Endothelial cell of umbilical vein (primary cell): Measurements from ENCODE around the gene FAM209B. TPM values are rescaled to one million over a fixed set of nuclear protein-coding genes. Genes with fewer than 3 reads are reported as not detected.

Experiments used
- BruUV-seq: library from RNA; stranded (reverse); fragments of 400-500 nt; replicated peaks from 2 replicates; lab custom pipeline; 2021; lab: Mats Ljungman, UMichigan
- CTCF ChIA-PET: fragments of 300-600, 350-600 bp; sonication (Branson Sonifier 250); formaldehyde crosslinking; loops from one replicate; lab custom pipeline; 2021; ENCODE audit warnings: antibody characterized with exemption, inconsistent platforms; lab: Charles Lee
- POLR2A ChIA-PET: fragments of 300-600, 350-600 bp; sonication (Branson Sonifier 250); formaldehyde crosslinking; loops from one replicate; lab custom pipeline; 2021; ENCODE audit warnings: antibody characterized with exemption, inconsistent platforms; lab: Charles Lee
- DNase-seq: peaks from one replicate; pipeline ENCODE4 v3.0.0-alpha.2; 2011; ENCODE audit warnings: low read depth, low spot score
- FAIRE-seq: peaks from 2 replicates; lab custom pipeline; 2011; peaks lifted over from hg19 to GRCh38; lab: Jason Lieb, UNC
- H2AFZ ChIP-seq: 2 replicates; pipeline ENCODE4 v1.6.0; 2012; ENCODE audit warnings: low read depth, low read length, control low read depth, inconsistent platforms
- H3K27ac ChIP-seq: 2 replicates; pipeline ENCODE4 v1.5.1; 2011; ENCODE audit warnings: low read depth, mild to moderate bottlenecking, control low read depth, low read length, moderate library complexity; ENCODE audit not compliant: insufficient read depth
- H3K27me3 ChIP-seq, 2 experiments: 2 replicates each; pipeline versions ENCODE4 v1.6.0 to v1.6.1; 2011; ENCODE audit warnings: low read length in 2 of 2, mixed read lengths in 1 of 2; ENCODE audit not compliant: control insufficient read depth in 2 of 2, insufficient read depth in 2 of 2
- H3K36me3 ChIP-seq, 2 experiments: 2 replicates in 1 of 2; 3 replicates in 1 of 2; pipeline ENCODE4 v1.5.1; 2011; ENCODE audit warnings: low read length in 2 of 2, mild to moderate bottlenecking in 1 of 2, moderate library complexity in 1 of 2; ENCODE audit not compliant: control insufficient read depth in 2 of 2, insufficient read depth in 2 of 2; ENCODE audit errors: extremely low read depth in 1 of 2
- H3K4me1 ChIP-seq: 3 replicates; pipeline ENCODE4 v1.5.1; 2011; ENCODE audit warnings: mild to moderate bottlenecking, low read length; ENCODE audit not compliant: control insufficient read depth, insufficient read depth; ENCODE audit errors: extremely low read depth
- H3K4me2 ChIP-seq: 2 replicates; pipeline ENCODE4 v1.6.1; 2011; ENCODE audit warnings: low read length, control low read depth, mixed read lengths; ENCODE audit not compliant: insufficient read depth
- H3K4me3 ChIP-seq, 3 experiments: fragments of 200-600 bp in 1 of 3; sonication (generic), shearing (Covaris generic) in 1 of 3; replicated peaks in 1 of 3; 2 replicates each; pipeline ENCODE4 v1.5.1; 2011 to 2016; ENCODE audit warnings: control low read depth in 3 of 3, low read length in 3 of 3, mild to moderate bottlenecking in 2 of 3, inconsistent platforms in 1 of 3, low read depth in 1 of 3, moderate library complexity in 1 of 3; ENCODE audit not compliant: insufficient read depth in 1 of 3
- H3K79me2 ChIP-seq: 2 replicates; pipeline ENCODE4 v1.6.0; 2012; ENCODE audit warnings: low read length, inconsistent platforms; ENCODE audit not compliant: control insufficient read depth, insufficient read depth
- H3K9ac ChIP-seq: replicated peaks from 2 replicates; pipeline ENCODE3; 2011; ENCODE audit warnings: low read length, control low read depth; ENCODE audit not compliant: insufficient read depth; ENCODE audit errors: extremely low read depth
- H3K9me1 ChIP-seq: replicated peaks from 3 replicates; pipeline ENCODE4 v1.6.0; 2011; ENCODE audit warnings: mild to moderate bottlenecking, low read length; ENCODE audit not compliant: control insufficient read depth, insufficient read depth; ENCODE audit errors: extremely low read depth
- H3K9me3 ChIP-seq: replicated peaks from 2 replicates; pipeline ENCODE4 v1.5.1; 2012; ENCODE audit warnings: low read length, inconsistent platforms; ENCODE audit not compliant: control insufficient read depth, insufficient read depth
- H4K20me1 ChIP-seq: replicated peaks from 2 replicates; pipeline ENCODE3; 2011; ENCODE audit warnings: mild to moderate bottlenecking, low read length; ENCODE audit not compliant: control insufficient read depth, insufficient read depth; ENCODE audit errors: extremely low read depth
- CTCF ChIP-seq, 2 donors: IDR thresholded peaks; 1 replicate in 1 of 2; 2 replicates in 1 of 2; pipeline ENCODE4 v1.5.1; 2011; ENCODE audit warnings: low read length in 2 of 2, mild to moderate bottlenecking in 2 of 2, moderate library complexity in 2 of 2, control low read depth in 1 of 2, inconsistent platforms in 1 of 2, low read depth in 1 of 2; ENCODE audit not compliant: insufficient read depth in 1 of 2; ENCODE audit errors: extremely low read depth in 1 of 2
- EZH2 ChIP-seq: IDR thresholded peaks from 2 replicates; pipeline ENCODE4 v1.6.1; 2012; ENCODE audit warnings: borderline replicate concordance, low read depth, mild to moderate bottlenecking, moderate library complexity, low read length, inconsistent platforms; ENCODE audit not compliant: severe bottlenecking
- FOS ChIP-seq: IDR thresholded peaks from 2 replicates; pipeline ENCODE4 v1.6.1; 2011; ENCODE audit warnings: mild to moderate bottlenecking, low read length, moderate library complexity, borderline replicate concordance; ENCODE audit not compliant: insufficient read depth
- GATA2 ChIP-seq: IDR thresholded peaks from 2 replicates; pipeline ENCODE4 v1.7.0; 2011; ENCODE audit warnings: low read depth, mild to moderate bottlenecking, moderate library complexity, mixed read lengths, low read length; ENCODE audit not compliant: insufficient read length, insufficient read depth
- JUN ChIP-seq: IDR thresholded peaks from 2 replicates; pipeline ENCODE4 v1.6.1; 2011; ENCODE audit warnings: borderline replicate concordance, low read depth; ENCODE audit not compliant: insufficient read length, insufficient read depth
- MAX ChIP-seq: IDR thresholded peaks from 2 replicates; pipeline ENCODE4 v1.6.1; 2011; ENCODE audit not compliant: insufficient read depth, insufficient read length
- MYC ChIP-seq: IDR thresholded peaks from one replicate; pipeline ENCODE4 v1.6.1; 2011; ENCODE audit warnings: mild to moderate bottlenecking, low read depth, low read length
- POLR2A ChIP-seq: IDR thresholded peaks from 2 replicates; pipeline ENCODE4 v1.6.1; 2012; ENCODE audit warnings: low read depth, mild to moderate bottlenecking, control low read depth, low read length
- POLR2AphosphoS5 ChIP-seq: IDR thresholded peaks from 2 replicates; pipeline ENCODE4 v1.6.1; 2012; ENCODE audit warnings: low read depth, mild to moderate bottlenecking, control low read depth, low read length, moderate library complexity; ENCODE audit not compliant: insufficient read depth
- dilution Hi-C: fragments of 300-500 bp; cut with MboI; formaldehyde crosslinking; loops from one replicate; pipeline ENCODE4 v1.15.0; 2019; ENCODE audit warnings: low sequenced_read_pairs; ENCODE audit not compliant: extremely low pct_ligation_motif_present
- intact Hi-C: fragments of 100-400 bp; cut with micrococcal nuclease; formaldehyde crosslinking; loops from one replicate; pipeline ENCODE4 v1.10.0; 2022
- polyA plus RNA-seq, 4 experiments: library from polyadenylated mRNA; depleted of rRNA in 3 of 4; stranded (reverse) in 3 of 4; unstranded in 1 of 4; fragments of >200 nt; gene quantifications; 2 replicates each; pipeline versions ENCODE4 v1.2.1 to v1.2.3, GENCODE V29; 2011 to 2012; ENCODE audit warnings: missing spikeins in 1 of 4
- total RNA-seq: library from RNA; stranded (reverse); gene quantifications from 2 replicates; pipeline ENCODE4 v1.2.3, GENCODE V29; 2021

FAM209B gene
- total and polyA plus RNA-seq, 2 donors (not counting 3 experiments of a cell fraction or from before 2014, with no cell fraction given): 0.22 TPM; not detected in 1

GRCh38 chr20:56552911-56553629 lies 20.0 kb downstream of the FAM209B start:
- no peaks in the 10 kb centered on the region for H4K20me1 ChIP-seq
- H3K4me2 ChIP-seq: no peak overlapping the region
- no peaks in the 10 kb centered on the region for H3K9me3 ChIP-seq
- H3K27ac ChIP-seq: no peak overlapping the region
- dilution Hi-C loops (no loop called here), intact Hi-C loops (loop anchor here (5.0 to 10.0 kb wide), 2 partner anchors 74 to 942 kb away; partner anchors contain the start of gene TFAP2C)
- no peak overlapping the region for H3K4me3 ChIP-seq
- H3K4me1 ChIP-seq: peaks cover 5% of the 10 kb centered on the region
- H3K36me3 ChIP-seq: no peaks in the 10 kb centered on the region
- H2AFZ ChIP-seq: no peak overlapping the region
- BruUV-seq: no TSS peak
- no peaks in the 10 kb centered on the region for H3K27me3 ChIP-seq
- no peak for FAIRE-seq
- DNase-seq: no peak
- no peaks in the 10 kb centered on the region for H3K79me2 ChIP-seq
- POLR2A ChIA-PET: no interaction called here
- H3K9me1 ChIP-seq: no peaks in the 10 kb centered on the region
- TF ChIP-seq CTCF (IDR thresholded peaks at IDR 0.05; ENCODE audit: extremely low read depth in 1 of 2, insufficient read depth in 1 of 2, low read depth in 1 of 2, low read length in 2 of 2) (no peak), FOS (no peak), EZH2 (no peak), GATA2 (no peak), POLR2A (no peak), MAX (no peak), MYC (no peak), JUN (no peak), POLR2AphosphoS5 (no peak)
- no peak overlapping the region for H3K9ac ChIP-seq
- CTCF ChIA-PET: no interaction called here
